GM04503 (cell line): ENCODE data around the gene RUBCN.
A peak's percentile ranks its signal among the peaks of the same experiment; 100 is the strongest.

Source experiments
- DNase-seq: peaks from one replicate; pipeline ENCODE4 v3.0.0-alpha.2; 2012; ENCODE audit warnings: low read depth

RUBCN gene

GRCh38 chr3:197736491-197737318 is at the start of gene RUBCN:
TSS of gene RUBCN (minus strand) at chr3:197736904. CDS start at chr3:197736719, 185 bp downstream.
- DNase-seq, result peak; percentile 68

GRCh38 chr3:197784019-197784585 is 47.4 kb upstream of the RUBCN start:
- DNase-seq, result no peak

GRCh38 chr3:197782230-197782629 is 45.5 kb upstream of the RUBCN start:
- DNase-seq, result no peak

GRCh38 chr3:197775317-197775716 is 38.6 kb upstream of the RUBCN start:
- no peak for DNase-seq

GRCh38 chr3:197761784-197762183 is 25.1 kb upstream of the RUBCN start:
- DNase-seq, result no peak

GRCh38 chr3:197758512-197758911 is 21.8 kb upstream of the RUBCN start:
- no peak for DNase-seq

- DNase-seq, result no peak
Observed at GRCh38 chr3:197756704-197757103, 20.0 kb upstream of the RUBCN start.

GRCh38 chr3:197753263-197753662 is 16.6 kb upstream of the RUBCN start:
- no peak for DNase-seq

- no peak for DNase-seq
Observed at GRCh38 chr3:197752107-197752506, 15.4 kb upstream of the RUBCN start.

GRCh38 chr3:197750858-197751737 is 14.4 kb upstream of the RUBCN start:
- no peak for DNase-seq

- no peak for DNase-seq
Observed at GRCh38 chr3:197750396-197750831, 13.7 kb upstream of the RUBCN start.

GRCh38 chr3:197749601-197750395 is 13.1 kb upstream of the RUBCN start, which contains the start of gene FYTTD1:
TSS of gene FYTTD1 (plus strand) at chr3:197749883. CDS start at chr3:197749972, 89 bp downstream.
- no peak for DNase-seq

- no peak for DNase-seq
Observed at GRCh38 chr3:197749315-197749600, 12.6 kb upstream of the RUBCN start.

- DNase-seq, result peak; percentile 83
Observed at GRCh38 chr3:197748597-197749314, 12.1 kb upstream of the RUBCN start.

GRCh38 chr3:197746801-197747237 is 10.1 kb upstream of the RUBCN start:
- DNase-seq, result no peak

GRCh38 chr3:197746209-197746608 is 9.5 kb upstream of the RUBCN start:
- DNase-seq, result no peak

- DNase-seq, result no peak
Observed at GRCh38 chr3:197742787-197743186, 6.1 kb upstream of the RUBCN start.

- DNase-seq, result no peak
Observed at GRCh38 chr3:197737749-197738462, 1.2 kb upstream of the RUBCN start.

- DNase-seq, result no peak
Observed at GRCh38 chr3:197737319-197737649, 580 bp upstream of the RUBCN start.

- DNase-seq, result no peak
Observed at GRCh38 chr3:197736010-197736490, 654 bp downstream of the RUBCN start.
